GM19238 (cell line): Measurements from ENCODE around the gene SPIB.
A peak's percentile ranks its signal among the peaks of the same experiment; 100 is the strongest.
"Not testable (repeated sequence)": the region's sequence is repeated elsewhere in the genome, so short reads cannot be mapped to it uniquely, and the experiment has no call there.

Experiments
- DNase-seq: peaks from one replicate; pipeline ENCODE4 v3.0.0; 2011; ENCODE audit warnings: low spot score; ENCODE audit not compliant: insufficient read length

Gene SPIB

GRCh38 chr19:50390952-50391351 is 27.8 kb upstream of the SPIB start:
- not testable (repeated sequence) for DNase-seq

- DNase-seq: no peak
Observed at GRCh38 chr19:50392759-50393158, 26.0 kb upstream of the SPIB start.

- no peak for DNase-seq
Observed at GRCh38 chr19:50393589-50393988, 25.1 kb upstream of the SPIB start.

- DNase-seq: no peak
Observed at GRCh38 chr19:50394017-50394416, 24.7 kb upstream of the SPIB start.

- no peak for DNase-seq
Observed at GRCh38 chr19:50398675-50399367, 19.9 kb upstream of the SPIB start.

- no peak for DNase-seq
Observed at GRCh38 chr19:50399368-50399745, 19.4 kb upstream of the SPIB start.

- DNase-seq: no peak
Observed at GRCh38 chr19:50401605-50402450, 16.9 kb upstream of the SPIB start.

GRCh38 chr19:50402544-50403301 is 16.0 kb upstream of the SPIB start:
- DNase-seq: no peak

GRCh38 chr19:50406156-50406820 is 12.4 kb upstream of the SPIB start:
- DNase-seq: no peak

- no peak for DNase-seq
Observed at GRCh38 chr19:50406829-50407228, 11.9 kb upstream of the SPIB start.

- DNase-seq: no peak
Observed at GRCh38 chr19:50409347-50409746, 9.4 kb upstream of the SPIB start.

GRCh38 chr19:50410109-50410508 is 8.6 kb upstream of the SPIB start:
- DNase-seq: no peak

- DNase-seq: no peak
Observed at GRCh38 chr19:50412419-50412818, 6.3 kb upstream of the SPIB start.

GRCh38 chr19:50413096-50413495 is 5.6 kb upstream of the SPIB start:
- no peak for DNase-seq

GRCh38 chr19:50413531-50413930 is 5.2 kb upstream of the SPIB start:
- DNase-seq: no peak

- peak; percentile 81 for DNase-seq
Observed at GRCh38 chr19:50414864-50415660, 3.7 kb upstream of the SPIB start.

GRCh38 chr19:50415661-50416033 is 3.1 kb upstream of the SPIB start:
- peak; percentile 91 for DNase-seq

GRCh38 chr19:50416034-50416977 is 2.4 kb upstream of the SPIB start:
- DNase-seq: no peak
